EH (cell line): ENCODE results near the gene CLIP2.
"Not testable (repeated sequence)": the region's sequence is repeated elsewhere in the genome, so short reads cannot be mapped to it uniquely, and the experiment has no call there.

Experiments
- DNase-seq: peaks from one replicate; pipeline ENCODE4 v3.0.0-alpha.2; 2015; ENCODE audit warnings: low read depth

The CLIP2 gene

DNA sequence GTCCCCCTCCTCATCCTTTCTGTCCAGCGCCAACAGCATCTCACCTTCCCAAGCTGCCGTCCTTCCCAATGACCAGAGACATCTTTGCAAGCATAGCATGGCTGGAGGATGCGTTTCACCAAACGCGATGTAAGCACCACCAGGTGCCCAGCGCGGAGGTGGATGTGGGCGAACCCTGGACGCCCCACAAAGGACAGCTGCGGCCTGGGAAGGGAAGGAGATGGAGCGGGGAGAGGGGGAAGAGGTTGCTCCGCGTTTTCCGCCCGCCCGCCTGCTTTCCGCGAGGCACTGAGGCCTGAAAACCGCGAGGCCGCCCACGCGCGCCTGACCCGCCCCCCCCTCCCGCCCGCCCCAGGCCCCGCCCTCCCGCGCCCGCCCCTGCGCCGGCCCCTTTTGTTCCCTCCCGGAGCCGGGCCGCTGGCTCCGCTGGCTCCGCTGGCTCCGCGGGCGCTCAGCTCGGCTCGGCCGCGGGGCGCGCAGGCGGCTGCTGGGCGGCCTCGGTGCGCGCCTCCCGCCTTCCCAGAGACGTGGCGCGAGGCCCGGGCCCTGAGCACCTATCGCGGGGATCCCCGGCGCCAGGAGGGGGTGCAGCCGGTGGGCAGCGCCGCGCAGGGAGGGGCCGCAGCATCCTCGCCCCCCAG lies at the start of gene CLIP2:
TSS of gene CLIP2 (plus strand) at position 390 of the 641 bp plus-strand sequence. CDS start 28,140 bp downstream, outside the sequence.
- peak; percentile 81 for DNase-seq

DNA sequence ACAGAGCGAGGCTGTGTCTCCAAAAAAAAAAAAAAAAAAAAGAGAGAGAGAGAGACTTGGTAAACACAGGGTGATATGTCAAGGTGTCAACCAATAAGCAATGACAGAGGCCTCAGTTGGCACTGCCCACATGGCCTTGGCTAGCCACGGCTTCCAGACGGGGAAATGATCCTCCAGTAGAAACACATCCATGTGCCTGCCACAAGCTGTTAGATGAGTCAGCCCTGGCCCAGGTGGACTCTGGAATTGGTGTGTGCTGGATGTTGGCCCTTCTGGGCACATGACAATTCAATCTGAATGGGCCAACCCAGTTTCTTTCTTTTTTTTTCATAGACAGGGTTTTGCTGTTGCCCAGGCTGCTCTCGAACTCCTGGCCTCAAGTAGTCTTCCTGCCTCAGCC lies 48.7 kb upstream of the CLIP2 start:
- DNase-seq, result no peak

DNA sequence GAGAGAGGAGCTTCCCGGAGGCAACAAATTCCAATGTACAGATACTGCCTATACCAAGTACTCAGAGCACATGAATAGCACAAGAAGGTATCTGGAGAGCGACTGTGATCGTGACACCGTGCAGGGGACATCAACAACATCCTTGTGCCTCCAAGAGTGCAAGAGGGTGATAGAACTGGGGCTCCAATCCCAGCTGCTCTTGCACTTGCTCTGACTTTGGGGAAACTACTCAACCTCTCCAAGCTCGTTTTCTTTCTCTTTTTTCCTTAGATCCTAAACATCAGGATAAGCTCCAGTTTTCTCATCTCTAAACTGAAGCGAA lies 47.1 kb upstream of the CLIP2 start:
- DNase-seq, result no peak

DNA sequence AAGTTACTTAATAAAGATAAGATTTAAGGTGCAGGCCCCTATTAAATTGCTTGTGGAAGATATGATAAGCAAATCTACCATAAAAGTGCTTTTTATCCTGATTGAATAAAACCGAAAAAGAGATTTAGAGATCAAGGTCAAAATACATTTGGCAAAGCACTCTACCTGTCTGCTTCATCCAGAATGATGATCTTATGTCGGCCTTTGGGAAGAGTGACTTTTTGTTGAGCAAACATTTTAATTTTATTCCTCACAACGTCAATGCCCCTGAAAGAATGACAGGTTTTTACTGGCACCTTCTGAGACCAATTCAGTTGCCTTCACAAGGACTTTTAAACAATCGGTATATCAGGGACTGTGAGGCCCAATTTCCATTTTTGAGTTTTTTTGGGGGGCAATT lies 42.7 kb upstream of the CLIP2 start:
- DNase-seq, result no peak

DNA sequence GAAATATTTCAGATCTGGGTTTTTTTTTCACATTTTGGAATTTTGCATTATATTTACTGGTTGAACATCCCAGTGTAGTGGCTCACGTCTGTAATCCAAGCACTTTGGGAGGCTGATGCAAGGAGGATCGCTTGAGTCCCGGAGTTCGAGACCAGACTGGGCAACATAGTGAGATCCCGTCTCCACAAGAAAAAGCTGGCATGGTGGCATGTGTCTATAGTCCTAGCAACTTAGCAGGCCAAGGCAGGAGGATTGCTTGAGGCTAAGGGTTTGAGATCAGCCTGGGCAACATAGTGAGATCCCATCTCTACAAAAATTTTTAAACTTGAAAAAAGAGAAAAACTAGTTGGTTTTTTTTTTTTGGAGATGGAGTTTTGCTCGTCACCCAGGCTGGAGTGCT lies 41.1 kb upstream of the CLIP2 start:
- no peak for DNase-seq

DNA sequence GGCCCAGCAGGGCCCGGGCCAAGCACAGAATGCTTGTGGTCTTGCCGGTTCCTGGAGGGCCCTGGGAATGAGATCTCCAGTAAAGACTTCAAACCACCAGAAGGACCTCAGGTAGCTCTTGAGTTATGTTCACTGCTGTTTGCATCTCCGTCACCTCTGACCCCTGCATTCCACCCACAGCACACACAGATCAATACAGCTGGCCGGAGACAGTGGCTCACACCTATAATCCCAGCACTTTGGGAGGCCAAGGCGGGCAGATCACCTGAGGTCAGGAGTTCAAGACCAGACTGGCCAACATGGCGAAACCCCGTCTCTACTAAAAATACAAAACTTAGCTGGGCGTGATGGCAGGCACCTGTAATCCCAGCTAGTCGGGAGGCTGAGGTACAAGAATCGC lies 40.1 kb upstream of the CLIP2 start:
- not testable (repeated sequence) for DNase-seq

DNA sequence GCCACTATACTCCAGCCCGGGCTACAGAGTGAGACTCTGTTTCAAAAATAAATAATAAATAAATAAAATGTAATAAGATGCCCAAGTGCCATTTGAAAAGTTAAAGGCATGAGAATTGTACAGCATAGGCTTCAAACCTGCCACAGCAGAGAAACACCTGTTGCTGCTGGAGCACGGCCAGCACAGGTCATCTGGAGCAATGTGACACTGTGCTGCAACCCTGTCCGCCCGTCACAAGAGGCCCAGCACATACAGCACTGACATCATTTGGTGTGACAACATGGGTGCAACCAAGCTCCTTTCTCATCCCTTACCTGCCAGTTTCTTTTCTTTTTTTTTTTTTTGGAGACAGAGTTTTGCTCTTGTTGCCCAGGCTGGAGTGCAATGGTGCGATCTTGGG lies 36.3 kb upstream of the CLIP2 start:
- DNase-seq, result no peak

DNA sequence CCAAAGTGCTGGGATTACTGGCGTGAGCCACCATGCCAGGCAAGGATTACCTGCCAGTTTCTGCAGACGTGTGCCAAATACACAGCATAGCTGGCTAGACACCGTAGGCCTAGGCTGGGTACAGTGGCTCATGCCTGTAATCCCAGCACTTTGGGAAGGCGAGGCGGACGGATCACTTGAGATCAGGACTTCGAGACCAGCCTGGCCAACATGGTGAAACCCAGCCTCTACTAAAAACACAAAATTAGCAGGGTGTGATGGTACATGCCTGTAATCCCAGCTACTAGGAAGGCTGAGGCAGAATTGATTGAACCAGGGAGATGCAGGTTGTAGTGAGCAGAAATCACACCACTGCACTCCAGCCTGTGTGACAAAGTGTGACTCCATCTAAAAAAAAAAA lies 35.9 kb upstream of the CLIP2 start:
- DNase-seq, result no peak

DNA sequence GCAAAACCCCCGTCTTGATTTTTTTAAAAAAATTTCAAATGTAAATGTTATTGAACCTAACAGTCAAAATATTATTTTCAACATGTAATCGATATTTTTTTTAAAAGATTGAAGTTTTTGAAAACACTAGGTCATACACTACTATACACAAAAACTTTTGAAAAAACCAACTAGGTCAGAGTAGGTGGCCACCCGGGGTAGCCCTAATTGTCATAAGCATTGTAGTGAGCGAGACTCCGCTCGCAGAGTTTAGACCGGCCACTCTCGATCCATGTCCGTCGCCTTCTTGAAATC lies 35.4 kb upstream of the CLIP2 start:
- DNase-seq, result no peak

DNA sequence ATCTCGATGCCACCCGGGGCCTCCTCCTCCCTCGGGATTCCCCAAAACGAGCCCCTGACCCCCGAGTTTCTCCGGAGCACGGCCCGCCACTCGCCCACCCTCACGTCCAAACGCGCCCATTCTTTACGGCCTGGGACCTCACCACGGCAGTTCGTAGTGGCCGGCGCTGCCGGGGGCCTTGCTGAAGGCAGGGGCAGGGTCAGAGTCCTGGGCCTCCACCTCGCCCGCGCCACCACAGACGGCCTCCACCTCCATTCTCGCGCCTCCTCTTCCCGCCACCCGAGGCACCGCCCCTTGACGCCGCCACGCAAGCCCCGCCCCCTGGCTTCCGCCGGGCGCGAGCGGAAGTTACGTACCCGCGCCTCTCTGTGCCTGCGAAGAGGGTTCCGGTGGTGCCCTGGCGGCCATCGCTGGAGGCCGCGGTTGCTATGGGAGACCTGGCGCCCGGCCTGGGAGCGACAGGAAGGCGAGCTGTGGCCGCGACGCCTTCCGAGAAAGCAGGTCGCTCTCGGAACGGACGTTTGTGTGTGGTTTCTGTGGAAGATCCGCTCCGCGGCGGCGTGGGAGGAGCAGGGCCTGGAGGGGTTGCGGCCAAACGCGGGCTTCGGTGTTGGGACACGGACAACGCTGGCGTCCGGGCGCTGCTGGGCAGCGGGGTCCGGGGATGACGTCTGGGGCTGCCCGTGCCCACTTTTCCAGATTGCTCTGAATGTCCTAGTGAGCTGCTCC lies 34.9 kb upstream of the CLIP2 start, which contains the start of gene RFC2:
TSS of gene RFC2 (minus strand) at position 271 of the 729 bp plus-strand sequence. CDS start at position 255, 16 bp downstream.
- DNase-seq, result peak; percentile 97

DNA sequence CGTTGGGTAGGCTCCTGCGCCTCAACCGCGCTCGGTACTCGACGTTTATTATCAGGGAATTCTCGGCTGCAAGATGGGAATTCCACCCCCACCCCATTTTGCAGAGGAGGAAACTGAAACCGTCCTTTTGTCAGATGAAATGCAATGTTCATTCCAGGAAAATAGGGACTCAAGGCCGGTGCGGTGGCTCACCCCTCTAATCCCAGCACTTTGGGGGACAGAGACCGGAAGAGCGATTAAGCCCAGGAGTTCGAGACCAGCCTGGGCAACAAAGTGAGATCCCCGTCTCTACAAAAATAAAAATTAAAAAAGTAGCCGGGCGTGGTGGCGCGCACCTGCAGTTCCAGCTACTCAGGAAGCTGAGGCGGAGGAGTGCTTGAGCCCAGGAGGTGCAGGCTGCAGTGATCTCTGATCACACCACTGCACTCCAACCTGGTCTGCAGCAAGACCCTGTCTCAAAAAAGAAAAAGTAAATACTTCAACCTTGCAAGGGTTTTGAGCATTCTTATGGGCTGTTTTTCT lies 34.3 kb upstream of the CLIP2 start:
- DNase-seq, result no peak

DNA sequence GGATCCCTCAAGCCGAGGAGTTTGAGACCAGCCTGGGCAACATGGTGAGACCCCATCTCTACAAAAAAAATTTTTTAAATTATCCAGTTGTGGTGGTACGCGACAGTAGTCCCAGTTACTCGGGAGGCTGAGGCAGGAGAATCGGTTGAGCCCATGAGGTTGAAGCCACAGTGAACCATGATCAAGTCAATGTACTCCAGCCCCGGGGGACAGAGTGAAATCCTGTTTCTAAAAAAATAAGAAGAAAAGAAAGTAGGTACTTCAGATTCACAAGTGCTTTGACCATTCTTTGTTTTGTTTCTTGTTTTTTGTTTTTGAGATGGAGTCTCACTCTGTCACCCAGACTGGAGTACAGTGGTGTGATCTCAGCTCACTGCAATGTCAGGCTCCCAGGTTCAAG lies 33.7 kb upstream of the CLIP2 start:
- DNase-seq, result not testable (repeated sequence)

DNA sequence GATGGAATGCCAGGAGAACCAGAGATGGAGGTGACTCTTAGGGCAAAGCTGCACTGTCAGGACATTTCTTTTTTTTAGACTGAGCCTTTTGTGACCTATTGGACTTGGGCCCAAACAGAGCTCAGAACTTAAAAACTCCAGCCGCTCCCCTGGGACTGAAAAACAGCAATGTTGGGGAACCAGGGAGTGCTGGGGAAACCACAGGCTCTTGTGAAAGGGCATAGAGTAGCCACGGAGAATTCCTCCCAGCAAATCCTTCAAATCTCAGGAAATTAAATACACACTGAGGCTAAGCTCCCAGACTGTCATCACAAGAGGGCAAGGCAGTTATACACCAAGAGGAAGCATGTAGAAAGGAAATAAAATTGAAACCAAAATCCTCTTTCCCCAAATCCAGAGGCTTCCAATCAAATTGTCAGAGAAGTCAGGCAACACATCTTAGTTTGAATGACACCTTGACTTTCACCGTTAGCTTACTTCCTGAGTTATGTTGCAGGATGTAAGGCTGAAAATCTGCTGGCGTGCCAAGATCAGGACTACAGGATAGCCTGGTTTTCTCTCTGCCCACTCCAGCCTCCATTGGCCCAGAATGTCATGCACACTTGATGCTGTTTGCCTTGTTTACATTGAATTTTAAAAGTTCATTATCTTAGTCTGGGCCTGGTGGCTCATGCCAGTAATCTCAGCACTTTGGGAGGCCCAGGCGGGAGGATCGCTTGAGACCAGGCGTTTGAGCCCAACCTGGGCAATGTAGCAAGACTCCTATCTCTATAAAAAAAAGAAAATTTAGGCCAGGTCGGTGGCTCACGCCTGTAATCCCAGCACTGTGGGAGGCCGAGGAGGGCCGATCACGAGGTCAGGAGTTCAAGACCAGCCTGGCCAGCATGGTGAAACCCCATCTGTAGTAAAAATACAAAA lies 32.5 kb upstream of the CLIP2 start:
- peak; percentile 75 for DNase-seq

DNA sequence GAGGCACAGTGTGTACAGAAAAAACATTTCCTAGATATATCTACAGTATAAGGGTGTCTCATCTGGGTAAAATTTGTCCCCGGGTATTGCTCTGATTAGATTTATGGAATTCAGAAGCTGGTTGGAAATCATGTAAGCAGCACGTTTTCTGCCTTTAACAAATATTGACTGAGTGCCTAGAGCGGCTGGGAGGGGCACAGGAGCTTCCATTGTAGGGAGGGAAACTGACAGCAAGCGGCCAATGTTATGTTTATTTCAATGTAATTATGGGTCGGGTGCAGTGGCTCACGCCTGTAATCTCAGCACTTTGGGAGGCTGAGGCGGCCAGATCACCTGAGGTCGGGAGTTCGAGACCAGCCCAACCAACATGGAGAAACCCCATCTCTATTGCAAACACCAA lies 30.6 kb upstream of the CLIP2 start:
- DNase-seq, result no peak

DNA sequence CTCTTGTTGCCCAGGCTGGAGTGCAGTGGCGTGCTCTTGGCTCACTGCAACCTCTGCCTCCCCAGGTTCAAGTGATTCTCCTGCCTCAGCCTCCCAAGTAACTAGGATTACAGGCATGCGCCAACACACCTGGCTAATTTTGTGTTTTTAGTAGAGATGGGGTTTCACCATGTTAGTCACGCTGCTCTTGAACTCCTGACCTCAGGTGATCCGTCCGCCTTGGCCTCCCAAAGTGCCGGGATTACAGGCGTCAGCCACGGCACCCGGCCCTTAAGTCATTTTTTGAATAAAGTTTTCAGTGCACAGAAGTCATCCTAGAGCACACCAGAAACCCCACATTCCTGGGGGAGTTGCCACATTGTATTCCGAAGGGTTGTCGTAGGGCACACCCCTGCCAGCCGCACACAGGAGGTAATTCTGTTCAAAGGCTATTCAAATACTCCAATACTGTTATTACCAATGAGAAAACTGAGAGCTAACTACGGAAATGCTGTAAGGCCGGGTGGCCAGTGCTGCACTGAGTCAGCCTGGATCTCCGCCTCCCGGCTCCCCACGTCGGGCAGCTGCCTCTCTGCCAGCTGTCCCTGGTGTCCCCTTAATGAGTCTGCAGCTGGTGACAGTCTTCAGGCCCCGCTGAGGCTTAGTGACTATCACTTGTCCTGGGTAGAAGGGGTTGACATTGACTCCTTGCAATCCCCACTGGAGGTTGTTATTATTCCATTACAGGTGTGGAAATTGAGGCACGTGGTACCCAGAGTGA lies 26.4 kb upstream of the CLIP2 start:
- DNase-seq, result no peak

DNA sequence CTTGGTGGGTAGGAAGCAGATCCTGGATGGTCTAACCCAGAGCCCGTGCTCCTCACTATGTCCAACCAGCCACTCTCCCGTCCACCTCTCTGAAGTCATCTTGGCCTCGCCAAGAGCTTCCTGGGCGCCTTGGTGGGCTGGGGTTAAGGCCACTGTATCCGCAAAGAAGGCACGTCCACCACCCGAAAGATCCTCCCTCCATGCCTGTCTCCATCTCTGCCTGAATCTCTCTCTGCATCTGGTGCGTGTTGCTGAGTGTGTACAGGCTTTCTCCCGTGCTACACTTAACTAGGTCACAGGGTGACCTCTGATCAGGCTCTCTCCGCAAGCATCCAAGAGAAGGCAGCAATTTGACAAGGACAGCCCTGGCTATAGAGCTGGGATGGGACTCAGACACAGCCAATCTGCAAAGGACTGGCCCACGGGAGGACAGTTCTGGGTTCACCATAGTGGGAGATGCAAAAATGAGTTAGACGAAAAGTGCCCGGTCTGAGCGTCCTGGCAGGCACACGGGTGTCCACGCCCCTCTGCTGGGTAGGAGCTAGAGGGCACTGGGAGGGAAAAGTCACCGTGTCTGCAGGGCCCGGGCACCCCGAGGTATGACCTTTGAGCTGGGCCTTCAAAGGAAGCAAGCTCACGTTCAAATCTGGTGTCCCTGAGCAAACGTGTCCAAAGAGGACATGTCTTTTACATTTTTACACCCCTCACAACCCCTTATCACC lies 25.6 kb upstream of the CLIP2 start:
- no peak for DNase-seq

DNA sequence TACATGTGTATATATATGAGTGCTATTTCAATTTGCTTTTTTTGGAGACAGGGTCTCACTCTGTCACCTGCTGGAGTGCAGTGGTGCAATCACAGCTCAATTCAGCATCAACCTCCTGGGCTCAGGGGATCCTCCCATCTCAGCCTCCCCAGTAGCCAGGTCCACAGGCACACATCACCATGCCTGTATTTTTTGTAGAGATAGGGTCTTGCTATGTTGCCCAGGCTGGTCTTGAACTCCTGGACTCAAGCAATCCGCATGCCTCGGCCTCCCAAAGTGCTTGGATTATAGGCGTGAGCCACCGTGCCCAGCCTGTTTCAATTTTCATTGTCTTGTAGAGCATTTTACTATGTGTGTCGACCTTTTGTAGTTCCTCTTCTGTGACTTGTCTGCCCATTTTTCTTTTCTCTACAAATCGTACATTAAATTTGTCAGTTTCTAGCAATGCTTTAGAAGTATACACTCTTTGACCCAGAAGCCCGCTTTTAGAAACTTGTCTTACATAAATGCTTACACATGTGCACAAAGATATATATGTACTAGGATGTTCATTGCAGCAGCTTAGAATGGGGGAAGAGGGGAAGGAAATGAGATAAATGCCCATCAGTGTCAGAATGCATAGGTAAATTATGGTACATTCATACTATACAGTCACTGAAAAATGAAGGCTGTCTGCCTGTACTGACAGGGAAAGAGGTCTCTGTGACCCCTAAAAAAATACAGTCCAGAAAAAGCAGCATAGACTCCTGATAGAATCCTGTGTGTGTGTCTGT lies 22.8 kb upstream of the CLIP2 start:
- DNase-seq, result no peak

DNA sequence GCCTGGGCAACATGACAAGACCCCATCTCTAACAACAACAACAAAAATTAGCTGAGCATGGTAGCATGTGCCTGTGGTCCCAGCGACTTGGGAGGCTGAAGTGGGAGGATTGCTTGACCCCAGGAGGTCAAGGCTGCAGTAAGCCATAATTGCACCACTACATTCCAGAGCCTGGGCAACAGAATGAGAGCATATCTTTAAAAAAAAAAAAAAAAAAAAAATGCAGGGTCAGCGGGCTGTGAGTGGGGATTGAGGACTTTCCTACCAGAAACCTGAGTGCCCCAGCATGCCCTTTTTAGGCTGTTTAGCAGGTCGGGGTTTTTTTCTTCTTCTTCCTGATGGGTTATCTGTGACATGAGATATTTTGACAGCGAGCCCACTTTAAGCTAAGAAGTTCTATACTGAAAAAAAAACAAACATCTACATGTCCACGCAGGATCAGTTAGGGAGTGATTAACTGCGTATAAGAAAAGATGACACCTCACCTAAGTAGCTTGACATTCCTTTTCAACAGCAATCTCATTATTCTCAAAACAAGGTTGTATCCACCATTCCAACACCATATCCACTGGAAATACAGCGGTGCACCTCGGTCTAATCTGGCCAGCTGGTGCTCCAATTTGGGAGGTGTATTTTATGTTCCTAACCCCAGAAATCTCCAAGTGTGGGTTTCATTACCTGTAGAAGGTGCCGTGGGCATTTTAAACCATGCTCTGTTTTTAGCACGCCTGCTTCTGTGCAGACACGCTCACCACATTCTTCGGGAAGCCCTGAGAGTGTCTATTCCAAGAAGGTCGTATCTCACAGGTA lies 21.2 kb upstream of the CLIP2 start:
- DNase-seq, result peak; percentile 38

DNA sequence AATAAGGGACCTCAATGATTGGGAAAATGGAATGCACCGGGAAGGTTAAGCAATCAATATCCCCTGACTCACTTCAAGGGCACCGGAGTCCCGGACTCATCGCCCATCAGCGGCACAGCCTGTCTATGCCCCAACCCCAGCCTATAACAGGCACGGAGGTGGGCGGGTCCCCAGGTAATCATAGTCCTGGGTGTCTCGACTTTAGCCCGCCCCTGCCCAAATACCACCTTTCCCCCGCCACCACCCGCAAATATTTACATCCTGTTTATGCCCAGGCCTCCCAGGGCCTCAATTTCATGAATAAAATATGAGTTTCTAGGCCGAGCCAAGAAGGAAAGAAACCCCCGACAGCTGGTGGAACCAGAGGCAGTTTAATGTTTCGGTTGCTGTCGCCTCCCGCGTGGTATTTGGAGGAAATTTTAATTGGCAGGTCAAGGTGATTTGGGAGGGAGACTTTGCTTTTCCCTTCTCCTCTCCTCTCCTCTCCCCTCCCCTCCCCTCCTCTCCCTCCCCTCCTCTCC lies 19.4 kb upstream of the CLIP2 start:
- DNase-seq, result peak; percentile 70
